Measurements from ENCODE around the gene SMIM35.

The SMIM35 gene

GRCh38 chr11:118010738-118011461 is 75.9 kb downstream of the SMIM35 start:
- Histone ChIP-seq H3K27ac (replicated peaks) (peak overlapping the region; percentile 58), H3K27me3 (ENCODE audit: insufficient read depth, poor library complexity, severe bottlenecking) (no peaks in the 10 kb centered on the region), H3K4me3 (replicated peaks; ENCODE audit: insufficient read depth, low read length) (no peak overlapping the region)
- DNase-seq (ENCODE audit: low read depth in 1 of 2, low spot score in 1 of 2): peak; percentile 78 to 89
- TF ChIP-seq CTCF (IDR thresholded peaks at IDR 0.05; ENCODE audit: insufficient read depth, low read length) (no peak), REST (IDR thresholded peaks at IDR 0.05; ENCODE audit: insufficient replicate concordance, low read depth) (no peak), SPI1 (IDR thresholded peaks at IDR 0.05; ENCODE audit: borderline replicate concordance, low read depth) (peak; percentile 98), POLR2AphosphoS5 (IDR thresholded peaks at IDR 0.05; ENCODE audit: low read depth) (0 out of 2 replicates have a peak, but pooled peaks have one; percentile 33)

GRCh38 chr11:118009864-118010737 is 76.7 kb downstream of the SMIM35 start:
- DNase-seq (ENCODE audit: low read depth in 1 of 2, low spot score in 1 of 2): no peak

More at GRCh38 chr11:118009864-118010737, 76.7 kb downstream of the SMIM35 start:
- Histone ChIP-seq H3K27me3 (ENCODE audit: insufficient read depth, poor library complexity, severe bottlenecking) (no peaks in the 10 kb centered on the region), H3K27ac (replicated peaks) (peak overlapping the region; percentile 58), H3K4me3 (replicated peaks; ENCODE audit: insufficient read depth, low read length) (no peak overlapping the region)
- TF ChIP-seq SPI1 (IDR thresholded peaks at IDR 0.05; ENCODE audit: borderline replicate concordance, low read depth) (no peak), CTCF (IDR thresholded peaks at IDR 0.05; ENCODE audit: insufficient read depth, low read length) (no peak), GABPA (IDR thresholded peaks at IDR 0.05; ENCODE audit: low read depth) (no peak), REST (IDR thresholded peaks at IDR 0.05; ENCODE audit: insufficient replicate concordance, low read depth) (no peak), POLR2AphosphoS5 (IDR thresholded peaks at IDR 0.05; ENCODE audit: low read depth) (no peak)

Data from HL-60 (cell line).